HG03064 (cell line): ENCODE results near the gene RPS19.

Experiments
- ATAC-seq: cut with Tn5 transposase; IDR thresholded peaks from one replicate; pipeline ENCODE4 v1.9.1; 2021; ENCODE audit warnings: low read depth; ENCODE audit not compliant: unreplicated experiment

RPS19 gene

DNA sequence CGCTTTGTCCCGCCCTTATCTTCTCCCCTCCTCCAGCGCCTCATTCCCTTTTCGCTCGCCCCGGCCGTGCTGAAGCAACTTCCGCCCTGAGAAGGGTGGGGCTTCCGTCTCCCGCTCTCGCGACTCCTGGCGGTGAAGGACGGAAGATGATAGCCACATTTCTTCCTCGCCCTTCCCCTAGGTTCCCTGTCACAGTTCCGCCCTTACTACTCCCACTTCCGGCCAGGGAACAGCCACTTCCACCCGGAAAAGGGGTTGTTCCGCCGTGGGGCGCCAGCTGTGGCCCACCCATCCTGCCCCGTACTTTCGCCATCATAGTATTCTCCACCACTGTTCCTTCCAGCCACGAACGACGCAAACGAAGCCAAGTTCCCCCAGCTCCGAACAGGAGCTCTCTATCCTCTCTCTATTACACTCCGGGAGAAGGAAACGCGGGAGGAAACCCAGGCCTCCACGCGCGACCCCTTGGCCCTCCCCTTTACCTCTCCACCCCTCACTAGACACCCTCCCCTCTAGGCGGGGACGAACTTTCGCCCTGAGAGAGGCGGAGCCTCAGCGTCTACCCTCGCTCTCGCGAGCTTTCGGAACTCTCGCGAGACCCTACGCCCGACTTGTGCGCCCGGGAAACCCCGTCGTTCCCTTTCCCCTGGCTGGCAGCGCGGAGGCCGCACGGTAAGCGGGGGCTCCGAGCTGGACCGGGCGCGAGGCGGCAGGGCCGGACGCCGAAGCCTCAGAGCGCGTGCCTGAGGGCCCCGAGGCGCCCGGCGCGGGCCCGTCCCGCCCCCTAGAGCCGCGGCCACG is at the start of gene RPS19:
Gene RPS19 (plus strand): TSS at position 638 of the 801 bp plus-strand sequence. CDS start 520 bp downstream, outside the sequence.
- ATAC-seq, result peak; percentile 71

DNA sequence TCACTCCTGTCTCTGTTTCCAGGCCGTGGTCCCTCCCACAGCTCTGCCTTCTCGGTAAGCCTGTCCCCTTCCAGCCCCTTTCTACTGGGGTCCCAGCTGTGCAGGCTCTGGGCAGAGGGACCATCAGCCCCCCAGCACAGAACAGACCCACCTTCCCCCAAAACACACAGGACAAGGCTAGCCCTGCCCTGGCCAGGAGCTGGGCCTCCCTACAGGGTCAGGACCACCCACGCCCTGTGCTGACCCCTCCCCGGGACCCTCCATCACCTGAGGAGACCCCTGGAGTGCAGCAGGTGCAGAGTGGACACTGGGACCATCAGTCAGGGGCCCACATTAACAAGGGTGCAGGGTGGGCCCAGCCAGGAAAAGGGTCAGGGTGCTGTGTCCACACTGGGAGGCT is 49.8 kb upstream of the RPS19 start:
- ATAC-seq, result no peak

DNA sequence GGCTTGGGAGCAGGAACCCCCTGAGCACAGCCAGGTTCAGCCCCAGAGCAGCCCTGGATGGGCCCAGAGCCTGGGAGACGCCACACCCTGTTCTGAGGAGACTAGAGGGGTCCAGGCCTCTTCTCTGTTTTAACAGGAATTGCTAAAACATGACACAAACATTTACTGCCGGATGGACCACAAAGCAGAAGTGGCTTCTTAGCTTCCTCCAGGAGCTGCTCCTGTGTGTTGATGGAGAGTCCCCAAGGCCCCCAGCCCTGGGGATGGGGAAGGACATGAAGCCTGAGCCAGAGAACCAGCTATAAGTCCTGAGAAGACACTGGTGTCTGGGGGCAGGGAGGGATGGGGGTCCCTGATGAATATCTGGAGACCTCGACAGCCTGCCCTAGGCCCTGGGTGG is 49.0 kb upstream of the RPS19 start:
- ATAC-seq, result no peak

GRCh38 chr19:41811981-41812380 is 48.1 kb upstream of the RPS19 start:
- no peak for ATAC-seq

DNA sequence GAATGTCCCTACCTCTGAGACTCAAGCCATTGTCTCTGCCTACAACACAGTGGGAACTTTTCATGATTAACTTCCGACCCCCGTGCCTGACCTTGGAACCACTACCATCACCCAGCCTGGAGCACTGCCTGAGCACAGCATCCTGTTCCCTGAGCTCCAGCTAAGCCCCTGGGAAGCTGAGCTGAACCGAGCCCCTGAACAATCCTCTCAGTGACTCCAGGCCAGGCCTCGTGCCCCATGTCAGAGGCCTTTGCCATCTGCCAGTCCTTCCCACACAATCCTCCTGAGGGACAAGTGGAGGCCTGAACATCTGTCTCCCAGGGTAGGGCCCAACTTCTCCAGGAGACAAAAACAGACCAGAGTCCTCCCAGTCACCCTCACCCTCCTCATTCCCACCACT is 46.1 kb upstream of the RPS19 start:
- no peak for ATAC-seq

- no peak for ATAC-seq
Measured at GRCh38 chr19:41815301-41815700, 44.8 kb upstream of the RPS19 start.

- ATAC-seq, result no peak
Measured at GRCh38 chr19:41816761-41817160, 43.3 kb upstream of the RPS19 start.

GRCh38 chr19:41821003-41821735 is 38.9 kb upstream of the RPS19 start:
- ATAC-seq, result no peak

GRCh38 chr19:41837981-41838708 is 21.9 kb upstream of the RPS19 start:
- no peak for ATAC-seq

GRCh38 chr19:41839211-41839610 is 20.8 kb upstream of the RPS19 start:
- no peak for ATAC-seq

DNA sequence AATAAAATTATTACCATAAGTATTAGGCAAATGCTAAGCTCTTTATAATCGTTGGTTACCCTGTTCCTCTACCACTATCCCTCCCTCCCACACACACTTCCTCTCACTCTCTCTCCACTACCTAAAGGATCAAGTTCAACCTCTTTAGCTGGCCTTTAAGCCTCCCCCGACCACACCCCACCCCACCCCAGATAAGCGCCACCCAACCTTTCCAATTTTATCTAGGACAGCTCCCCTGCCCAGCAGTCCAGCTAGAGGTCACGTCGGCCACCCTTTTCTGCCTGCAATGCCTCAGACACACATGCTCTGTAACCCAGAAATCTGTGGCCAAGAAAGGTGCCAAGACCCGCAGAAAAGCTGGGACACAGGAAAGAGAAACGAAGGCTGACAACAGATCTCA is 16.7 kb upstream of the RPS19 start:
- ATAC-seq, result no peak

GRCh38 chr19:41844601-41845000 is 15.5 kb upstream of the RPS19 start, which contains the start of gene LYPD4:
Gene LYPD4, minus strand, starts transcription at chr19:41844683. Its CDS starts 5,398 bp downstream, at chr19:41839285.
- ATAC-seq, result no peak

DNA sequence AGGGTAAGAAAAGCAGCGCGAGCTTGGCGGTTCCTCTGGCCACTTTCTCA is 15.2 kb upstream of the RPS19 start, which contains the start of gene DMRTC2:
Gene DMRTC2 (plus strand): TSS at position 42 of the 50 bp plus-strand sequence. CDS start 2,387 bp downstream, outside the sequence.
- ATAC-seq, result no peak

GRCh38 chr19:41845051-41845590 is 14.9 kb upstream of the RPS19 start:
- no peak for ATAC-seq

DNA sequence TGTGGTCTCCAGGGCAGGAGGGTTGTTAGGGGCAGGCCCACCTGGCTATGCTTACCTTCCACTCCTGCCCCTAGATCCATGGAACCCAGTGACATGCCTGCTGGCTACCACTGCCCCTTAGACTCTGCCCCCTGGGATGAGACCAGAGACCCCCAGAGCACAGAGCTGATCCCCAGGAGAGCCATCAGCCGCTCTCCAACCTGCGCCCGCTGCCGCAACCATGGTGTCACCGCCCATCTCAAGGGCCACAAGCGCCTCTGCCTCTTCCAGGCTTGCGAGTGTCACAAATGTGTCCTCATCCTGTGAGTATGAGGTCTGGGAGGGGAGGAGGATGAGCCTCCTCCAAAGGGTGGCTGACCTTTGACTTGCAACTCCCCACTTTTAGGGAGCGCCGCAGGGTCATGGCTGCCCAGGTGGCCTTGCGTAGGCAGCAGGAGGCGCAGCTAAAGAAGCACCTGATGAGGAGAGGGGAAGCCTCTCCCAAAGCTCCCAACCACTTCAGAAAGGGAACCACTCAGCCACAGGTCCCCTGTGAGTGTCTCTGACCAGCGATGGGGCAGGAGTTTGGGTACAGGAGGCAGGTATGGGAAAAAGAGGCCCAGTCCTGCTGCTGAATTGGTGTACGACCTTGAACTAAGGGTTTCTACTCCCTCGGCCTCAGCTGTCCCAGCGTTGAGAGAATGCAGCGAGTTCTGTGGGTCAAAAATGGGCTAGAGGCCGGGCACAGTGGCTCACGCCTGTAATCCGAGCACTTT is 12.5 kb upstream of the RPS19 start:
- ATAC-seq, result no peak

DNA sequence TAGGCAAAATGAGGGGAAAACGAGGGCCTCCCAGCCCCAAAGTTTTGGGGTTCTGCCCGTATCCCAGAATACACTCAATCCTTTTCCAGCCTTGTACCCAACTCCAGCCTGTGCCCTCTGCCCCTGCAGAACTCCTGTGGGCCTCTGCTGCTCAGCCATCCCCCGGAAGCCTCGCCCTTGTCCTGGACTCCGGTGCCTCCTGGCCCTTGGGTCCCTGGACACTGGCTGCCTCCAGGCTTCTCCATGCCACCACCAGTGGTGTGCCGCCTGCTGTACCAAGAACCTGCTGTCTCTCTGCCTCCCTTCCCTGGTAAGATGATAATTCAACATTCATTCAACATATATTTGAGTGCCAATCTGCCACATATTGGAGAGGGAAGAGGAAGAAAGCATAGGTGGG is 11.4 kb upstream of the RPS19 start:
- no peak for ATAC-seq

DNA sequence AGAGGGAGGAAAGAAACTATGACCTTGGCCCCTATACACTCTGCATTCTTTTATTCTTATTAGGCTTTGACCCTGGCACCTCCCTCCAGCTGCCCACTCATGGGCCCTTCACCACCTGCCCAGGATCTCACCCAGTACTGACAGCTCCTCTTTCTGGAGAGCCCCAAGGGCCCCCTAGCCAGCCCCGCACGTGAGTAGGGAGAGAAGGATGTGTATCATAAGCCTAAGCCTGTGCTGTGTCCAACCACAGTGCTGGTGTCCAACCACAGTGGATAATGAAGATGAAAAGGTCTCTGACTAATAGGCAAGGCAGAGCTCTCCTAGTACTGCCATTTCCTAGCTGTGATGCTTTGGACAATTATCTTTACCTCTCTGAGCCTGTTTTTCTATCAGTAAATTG is 11.0 kb upstream of the RPS19 start:
- no peak for ATAC-seq

- no peak for ATAC-seq
Measured at GRCh38 chr19:41850381-41850780, 9.7 kb upstream of the RPS19 start.

DNA sequence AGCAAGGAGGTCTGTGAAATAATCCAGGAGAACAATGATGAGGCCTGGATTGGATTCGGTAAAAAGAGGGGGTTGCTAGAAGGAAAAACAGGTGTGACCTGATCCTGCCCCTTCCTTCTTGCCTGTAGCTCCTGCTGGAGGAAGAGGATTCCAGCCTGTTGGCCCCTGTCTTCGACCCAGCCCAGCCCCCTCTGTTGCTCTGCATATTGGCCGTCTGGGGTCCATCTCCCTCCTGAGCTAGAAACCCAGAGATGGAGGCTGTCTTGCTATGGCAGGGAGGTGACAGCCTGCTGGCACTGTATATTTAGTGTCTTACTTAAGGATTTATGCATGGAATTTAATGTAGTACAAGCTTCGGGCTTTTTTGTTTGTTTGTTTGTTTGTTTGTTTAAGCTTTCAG is 8.6 kb upstream of the RPS19 start:
- no peak for ATAC-seq

GRCh38 chr19:41853344-41853743 is 6.7 kb upstream of the RPS19 start:
- no peak for ATAC-seq

DNA sequence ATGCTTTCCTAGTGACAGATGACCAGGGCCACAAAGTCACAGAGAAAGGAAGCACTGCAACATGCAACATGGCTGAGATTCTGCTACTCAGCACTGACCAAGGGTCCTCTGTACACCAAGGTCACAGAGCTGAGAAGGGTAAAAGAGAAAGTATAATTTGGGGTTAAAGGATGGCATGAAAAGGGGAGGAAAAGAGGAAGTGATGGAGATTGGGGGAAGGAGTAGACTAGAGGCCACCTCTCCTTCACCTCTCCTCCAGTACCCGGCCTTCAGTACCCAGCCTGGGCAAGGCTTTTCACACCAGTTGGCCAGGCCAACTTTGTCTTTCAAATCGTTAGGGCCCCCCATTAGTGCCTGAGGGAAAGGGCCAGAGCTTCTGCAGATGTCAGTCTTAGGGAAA is 6.3 kb upstream of the RPS19 start:
- no peak for ATAC-seq
